Measurements from ENCODE around the gene FGF14.

GRCh38 chr13:101712026-101712348 is 689.9 kb downstream of the FGF14 start:
- TF ChIP-seq CTCF (tag by site-specific recombination; IDR thresholded peaks at IDR 0.05) (no peak), ZNF433 (tag by site-specific recombination; IDR thresholded peaks at IDR 0.05; ENCODE audit: low read depth) (no peak), ZNF692 (tag by site-specific recombination; IDR thresholded peaks at IDR 0.05) (no peak), ZFP3 (tag by site-specific recombination; IDR thresholded peaks at IDR 0.05; ENCODE audit: low read depth) (no peak), ZNF660 (tag by site-specific recombination; IDR thresholded peaks at IDR 0.05) (no peak)
- TF ChIP-seq, protein P1, sequence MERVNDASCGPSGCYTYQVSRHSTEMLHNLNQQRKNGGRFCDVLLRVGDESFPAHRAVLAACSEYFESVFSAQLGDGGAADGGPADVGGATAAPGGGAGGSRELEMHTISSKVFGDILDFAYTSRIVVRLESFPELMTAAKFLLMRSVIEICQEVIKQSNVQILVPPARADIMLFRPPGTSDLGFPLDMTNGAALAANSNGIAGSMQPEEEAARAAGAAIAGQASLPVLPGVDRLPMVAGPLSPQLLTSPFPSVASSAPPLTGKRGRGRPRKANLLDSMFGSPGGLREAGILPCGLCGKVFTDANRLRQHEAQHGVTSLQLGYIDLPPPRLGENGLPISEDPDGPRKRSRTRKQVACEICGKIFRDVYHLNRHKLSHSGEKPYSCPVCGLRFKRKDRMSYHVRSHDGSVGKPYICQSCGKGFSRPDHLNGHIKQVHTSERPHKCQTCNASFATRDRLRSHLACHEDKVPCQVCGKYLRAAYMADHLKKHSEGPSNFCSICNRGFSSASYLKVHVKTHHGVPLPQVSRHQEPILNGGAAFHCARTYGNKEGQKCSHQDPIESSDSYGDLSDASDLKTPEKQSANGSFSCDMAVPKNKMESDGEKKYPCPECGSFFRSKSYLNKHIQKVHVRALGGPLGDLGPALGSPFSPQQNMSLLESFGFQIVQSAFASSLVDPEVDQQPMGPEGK (tag by site-specific recombination; IDR thresholded peaks at IDR 0.05) = no peak
